HFF-Myc (cell line): ENCODE results near the gene UBE3B.

ENCODE experiments used
- DNase-seq: peaks from one replicate; pipeline ENCODE4 v3.0.0-alpha.2; 2011; ENCODE audit warnings: low read depth; ENCODE audit errors: extremely low read depth
- H3K4me3 ChIP-seq: replicated peaks from 2 replicates; pipeline ENCODE4 v1.5.1; 2011; ENCODE audit warnings: low read depth, mild to moderate bottlenecking, control low read depth, low read length
- TF ChIP-seq, protein P1 (sequence below): IDR thresholded peaks from 2 replicates; pipeline ENCODE4 v1.5.1; 2012; ENCODE audit warnings: mild to moderate bottlenecking, low read depth, low read length, control low read depth; ENCODE audit errors: missing control alignments

The UBE3B gene

DNA sequence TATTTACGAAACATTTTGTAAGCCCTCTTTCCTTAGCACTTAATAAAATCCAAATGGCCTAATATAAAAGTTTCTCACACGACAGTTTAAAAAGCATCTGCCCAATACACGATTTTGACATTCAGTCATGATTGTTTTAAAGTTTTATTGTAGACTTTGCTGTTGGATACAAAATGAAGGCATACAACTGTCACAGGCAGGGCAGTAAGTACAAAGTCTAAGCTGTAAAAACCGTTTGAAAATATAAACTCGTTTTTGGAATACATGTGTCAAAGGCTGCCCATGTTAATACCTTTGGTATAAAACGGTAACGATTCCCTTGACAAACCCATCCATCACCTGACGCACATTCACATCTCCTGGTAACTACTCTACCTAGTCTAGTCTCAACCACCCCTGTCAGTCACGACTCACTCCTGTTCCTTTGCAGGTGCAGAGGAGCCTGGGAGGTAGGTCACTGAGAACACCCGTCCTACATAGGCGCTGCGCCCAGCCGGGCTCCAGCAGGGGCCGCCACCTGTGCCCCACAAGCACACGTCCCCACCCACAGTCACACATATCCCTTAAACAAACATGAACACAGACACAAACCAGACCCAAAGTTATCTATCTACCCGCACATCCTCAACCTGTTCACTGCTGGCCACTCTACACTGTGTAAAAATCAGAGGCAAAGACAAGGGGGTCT is 27.4 kb upstream of the UBE3B start:
- TF ChIP-seq, protein P1, sequence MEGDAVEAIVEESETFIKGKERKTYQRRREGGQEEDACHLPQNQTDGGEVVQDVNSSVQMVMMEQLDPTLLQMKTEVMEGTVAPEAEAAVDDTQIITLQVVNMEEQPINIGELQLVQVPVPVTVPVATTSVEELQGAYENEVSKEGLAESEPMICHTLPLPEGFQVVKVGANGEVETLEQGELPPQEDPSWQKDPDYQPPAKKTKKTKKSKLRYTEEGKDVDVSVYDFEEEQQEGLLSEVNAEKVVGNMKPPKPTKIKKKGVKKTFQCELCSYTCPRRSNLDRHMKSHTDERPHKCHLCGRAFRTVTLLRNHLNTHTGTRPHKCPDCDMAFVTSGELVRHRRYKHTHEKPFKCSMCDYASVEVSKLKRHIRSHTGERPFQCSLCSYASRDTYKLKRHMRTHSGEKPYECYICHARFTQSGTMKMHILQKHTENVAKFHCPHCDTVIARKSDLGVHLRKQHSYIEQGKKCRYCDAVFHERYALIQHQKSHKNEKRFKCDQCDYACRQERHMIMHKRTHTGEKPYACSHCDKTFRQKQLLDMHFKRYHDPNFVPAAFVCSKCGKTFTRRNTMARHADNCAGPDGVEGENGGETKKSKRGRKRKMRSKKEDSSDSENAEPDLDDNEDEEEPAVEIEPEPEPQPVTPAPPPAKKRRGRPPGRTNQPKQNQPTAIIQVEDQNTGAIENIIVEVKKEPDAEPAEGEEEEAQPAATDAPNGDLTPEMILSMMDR: peak; percentile 47
- no peak overlapping the region for H3K4me3 ChIP-seq
- DNase-seq: no peak

DNA sequence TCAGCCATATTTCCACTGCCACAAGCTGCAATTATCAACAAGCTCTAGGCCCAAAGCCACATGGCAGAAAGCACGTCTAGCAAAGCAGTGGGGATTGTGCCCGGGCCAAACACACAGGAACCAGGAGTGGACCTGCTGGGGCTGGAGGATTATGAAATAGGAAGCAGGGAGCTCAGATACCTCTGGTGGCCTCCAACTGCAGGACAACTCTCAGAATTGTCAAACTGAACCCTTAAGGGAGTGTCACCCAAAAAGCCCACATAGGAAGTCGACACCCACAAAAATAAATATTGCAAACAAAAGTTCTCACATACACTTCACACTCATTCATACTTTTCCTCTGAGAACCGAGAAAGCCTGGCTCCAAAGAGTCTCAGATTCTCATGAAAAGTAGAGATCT is 26.5 kb upstream of the UBE3B start:
- no peak for DNase-seq
- H3K4me3 ChIP-seq: no peak overlapping the region

DNA sequence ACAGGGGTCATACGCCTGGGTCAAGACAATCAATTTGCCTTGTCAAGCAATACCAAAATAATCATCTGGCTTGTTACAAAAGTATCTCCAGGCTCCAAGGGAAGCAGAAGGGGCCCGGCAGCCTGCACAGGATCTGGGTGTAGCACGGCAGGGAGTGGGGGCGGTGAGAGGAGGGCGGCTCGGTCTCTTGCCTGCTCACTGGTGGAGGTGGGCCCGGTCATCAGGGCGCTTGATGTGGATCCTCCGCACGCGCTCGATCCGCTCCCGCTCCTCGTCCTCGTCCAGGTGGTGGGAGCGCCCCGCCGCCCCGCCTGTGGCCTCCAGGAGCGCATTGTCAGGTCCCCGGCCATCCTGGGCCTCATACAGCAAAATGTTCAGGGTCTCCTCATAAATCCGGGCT is 26.0 kb upstream of the UBE3B start:
- TF ChIP-seq, protein P1: no peak
- no peak for DNase-seq
- H3K4me3 ChIP-seq: no peak overlapping the region

More for the DNA sequence above, 26.5 kb upstream of the UBE3B start:
- TF ChIP-seq, protein P1: no peak

DNA sequence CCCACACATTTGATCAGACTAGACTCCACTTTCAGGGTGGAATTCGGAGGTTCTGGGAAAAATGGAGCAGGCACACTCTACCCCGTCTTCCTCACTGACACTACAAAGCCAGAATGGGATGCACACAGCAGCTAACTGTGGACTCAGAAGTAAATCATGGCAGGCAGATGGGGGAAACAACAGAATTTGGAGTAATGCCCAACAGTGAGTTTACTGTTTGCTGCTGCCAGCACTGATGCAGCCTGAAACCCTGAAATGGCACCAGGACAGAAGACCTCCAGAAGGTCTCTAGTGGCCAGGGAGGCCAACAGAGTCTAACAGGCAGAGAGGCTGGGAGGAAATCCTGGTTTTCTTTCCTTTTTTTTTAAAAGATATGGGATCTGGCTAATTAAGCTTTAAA is 24.9 kb upstream of the UBE3B start:
- no peak for DNase-seq
- TF ChIP-seq, protein P1: no peak
- no peak overlapping the region for H3K4me3 ChIP-seq

DNA sequence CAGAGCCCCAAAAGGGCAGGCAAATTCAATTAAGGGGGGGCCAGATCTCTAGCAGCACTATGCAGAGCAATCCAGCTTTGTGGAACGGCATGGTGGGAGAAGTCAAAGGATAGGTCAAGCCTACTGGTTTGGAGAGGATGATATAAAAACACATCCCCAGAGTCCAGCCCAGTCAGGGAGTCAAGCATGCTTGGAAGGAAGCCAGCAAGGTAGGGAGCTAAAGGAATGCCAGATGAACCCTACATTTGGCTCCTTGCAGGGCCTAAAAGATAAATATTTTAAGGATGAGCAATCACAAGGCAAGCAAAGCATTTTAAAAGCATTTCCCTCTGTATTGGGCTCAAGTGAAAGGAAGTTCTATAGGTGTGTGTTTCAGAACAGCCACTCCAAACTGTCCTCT is 21.7 kb upstream of the UBE3B start:
- DNase-seq: no peak
- H3K4me3 ChIP-seq: no peak overlapping the region
- TF ChIP-seq, protein P1: no peak

DNA sequence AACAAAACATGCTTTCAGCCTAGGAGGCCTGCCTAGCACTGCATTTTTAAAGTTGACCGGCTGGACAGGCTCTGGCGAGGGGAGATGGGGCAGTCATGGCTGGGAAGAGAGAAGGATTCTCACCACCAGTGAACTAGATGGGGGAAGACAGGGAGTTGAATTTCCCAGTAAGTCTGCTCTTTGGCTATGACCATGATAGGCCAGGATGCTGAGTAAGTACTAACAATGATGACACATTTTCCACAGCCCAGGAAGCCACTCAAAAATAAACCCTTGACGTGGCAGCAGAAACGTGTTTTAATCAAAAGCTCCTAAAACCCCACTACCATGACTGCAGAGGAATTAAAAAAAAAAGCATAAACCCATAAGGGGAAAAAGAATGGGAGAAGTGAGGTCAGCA is 19.3 kb upstream of the UBE3B start:
- DNase-seq: no peak
- no peak overlapping the region for H3K4me3 ChIP-seq

More for the DNA sequence above, 19.3 kb upstream of the UBE3B start:
- TF ChIP-seq, protein P1: no peak
